Tibial nerve (tissue), 4 donors: Measurements from ENCODE around the gene RADX.

Experiments
- EP300 ChIP-seq, 2 donors: sonication (generic); formaldehyde crosslinking; IDR thresholded peaks; one replicate each; pipeline ENCODE4 v1.6.1; 2017; ENCODE audit warnings: antibody characterized with exemption in 2 of 2, mild to moderate bottlenecking in 1 of 2
- POLR2A ChIP-seq, 2 donors: fragments of 450-650 bp; IDR thresholded peaks; one replicate each; pipeline ENCODE4 v1.6.1; 2017; ENCODE audit warnings: antibody characterized with exemption in 2 of 2, mild to moderate bottlenecking in 2 of 2, moderate library complexity in 2 of 2
- TF ChIP-seq, protein P1 (sequence below), 5 experiments: fragments of 200-600 bp in 3 of 5; fragments of 450-650 bp in 2 of 5; sonication (generic) in 3 of 5; IDR thresholded peaks; one replicate each; pipeline ENCODE4 v1.5.1; 2016 to 2019; ENCODE audit warnings: antibody characterized with exemption in 5 of 5, mild to moderate bottlenecking in 3 of 5, moderate library complexity in 2 of 5

DNA sequence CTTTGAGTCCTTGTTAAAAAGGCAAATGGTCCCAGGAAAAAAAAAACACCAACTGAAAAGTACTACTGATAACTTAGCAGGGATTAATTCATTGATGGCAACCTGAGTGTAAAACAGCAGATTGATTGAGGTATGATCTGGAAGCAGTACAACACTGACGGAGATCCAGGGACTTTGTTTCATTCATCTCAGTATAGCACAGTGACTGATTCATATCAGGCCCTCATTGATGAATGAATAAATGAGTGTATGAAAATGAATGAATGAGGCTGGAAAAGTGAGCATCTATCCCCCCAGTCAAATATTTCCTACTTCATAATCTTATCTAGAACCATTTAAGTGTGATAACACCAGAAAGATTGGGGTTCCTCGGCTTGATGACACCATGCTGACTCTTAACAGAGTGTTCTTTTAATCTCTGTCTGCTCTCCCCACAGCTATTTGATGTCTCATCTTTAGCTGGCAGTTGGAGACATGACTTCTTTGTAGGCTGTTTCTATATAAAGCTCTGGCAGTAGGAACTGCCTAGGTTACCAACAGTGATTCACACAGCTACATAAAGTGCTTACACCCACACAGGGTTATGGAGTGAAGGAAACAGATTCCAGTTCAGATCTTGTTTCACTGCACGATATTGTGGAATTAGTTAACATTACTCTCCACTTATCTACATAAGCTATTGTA, 96.1 kb downstream of the RADX start:
- TF ChIP-seq, protein P1, sequence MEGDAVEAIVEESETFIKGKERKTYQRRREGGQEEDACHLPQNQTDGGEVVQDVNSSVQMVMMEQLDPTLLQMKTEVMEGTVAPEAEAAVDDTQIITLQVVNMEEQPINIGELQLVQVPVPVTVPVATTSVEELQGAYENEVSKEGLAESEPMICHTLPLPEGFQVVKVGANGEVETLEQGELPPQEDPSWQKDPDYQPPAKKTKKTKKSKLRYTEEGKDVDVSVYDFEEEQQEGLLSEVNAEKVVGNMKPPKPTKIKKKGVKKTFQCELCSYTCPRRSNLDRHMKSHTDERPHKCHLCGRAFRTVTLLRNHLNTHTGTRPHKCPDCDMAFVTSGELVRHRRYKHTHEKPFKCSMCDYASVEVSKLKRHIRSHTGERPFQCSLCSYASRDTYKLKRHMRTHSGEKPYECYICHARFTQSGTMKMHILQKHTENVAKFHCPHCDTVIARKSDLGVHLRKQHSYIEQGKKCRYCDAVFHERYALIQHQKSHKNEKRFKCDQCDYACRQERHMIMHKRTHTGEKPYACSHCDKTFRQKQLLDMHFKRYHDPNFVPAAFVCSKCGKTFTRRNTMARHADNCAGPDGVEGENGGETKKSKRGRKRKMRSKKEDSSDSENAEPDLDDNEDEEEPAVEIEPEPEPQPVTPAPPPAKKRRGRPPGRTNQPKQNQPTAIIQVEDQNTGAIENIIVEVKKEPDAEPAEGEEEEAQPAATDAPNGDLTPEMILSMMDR (IDR thresholded peaks at IDR 0.05) = no peak
- no peak for TF ChIP-seq EP300 (IDR thresholded peaks at IDR 0.05)
- TF ChIP-seq POLR2A (IDR thresholded peaks at IDR 0.05) = no peak
